Urinary bladder (tissue), 4 donors: ENCODE measurements around the gene KIAA1755. TPM values are rescaled to one million over a fixed set of nuclear protein-coding genes. Genes with fewer than 3 reads are reported as not detected.

Experiments
- DNase-seq: peaks from one replicate; pipeline ENCODE4 v3.0.0-alpha.2; 2015; ENCODE audit errors: extremely low spot score
- H3K27ac ChIP-seq: one replicate; pipeline ENCODE4 v1.5.1; 2013; ENCODE audit warnings: low read depth, mild to moderate bottlenecking, moderate library complexity
- H3K36me3 ChIP-seq: one replicate; pipeline ENCODE4 v1.6.1; 2013; ENCODE audit warnings: mild to moderate bottlenecking, moderate library complexity; ENCODE audit not compliant: insufficient read depth
- H3K4me1 ChIP-seq: one replicate; pipeline ENCODE4 v1.6.1; 2013; ENCODE audit warnings: mild to moderate bottlenecking, moderate library complexity; ENCODE audit not compliant: insufficient read depth
- H3K4me3 ChIP-seq: one replicate; pipeline ENCODE4 v1.5.1; 2013; ENCODE audit warnings: low read depth, low read length
- WGBS: extraction: QIAGEN DNeasy Blood & Tissue Kit; methylation state at CpG from one replicate; pipeline ENCODE4 v1.1.7; 2013; 5-methylcytosine and 5-hydroxymethylcytosine counted together
- polyA plus RNA-seq: library from polyadenylated mRNA; stranded (reverse); fragments of 200-250 nt; gene quantifications from one replicate; pipeline ENCODE4 v1.2.3, GENCODE V29; 2013
- total RNA-seq: library from RNA; depleted of rRNA; stranded (reverse); fragments of >200 nt; gene quantifications from one replicate; pipeline ENCODE4 v1.2.3, GENCODE V29; 2014
- donor health status: healthy with polysubstance abuse.
- donor health status: healthy.

Gene KIAA1755
- total and polyA plus RNA-seq, 2 donors: 6.1 to 6.8 TPM

DNA sequence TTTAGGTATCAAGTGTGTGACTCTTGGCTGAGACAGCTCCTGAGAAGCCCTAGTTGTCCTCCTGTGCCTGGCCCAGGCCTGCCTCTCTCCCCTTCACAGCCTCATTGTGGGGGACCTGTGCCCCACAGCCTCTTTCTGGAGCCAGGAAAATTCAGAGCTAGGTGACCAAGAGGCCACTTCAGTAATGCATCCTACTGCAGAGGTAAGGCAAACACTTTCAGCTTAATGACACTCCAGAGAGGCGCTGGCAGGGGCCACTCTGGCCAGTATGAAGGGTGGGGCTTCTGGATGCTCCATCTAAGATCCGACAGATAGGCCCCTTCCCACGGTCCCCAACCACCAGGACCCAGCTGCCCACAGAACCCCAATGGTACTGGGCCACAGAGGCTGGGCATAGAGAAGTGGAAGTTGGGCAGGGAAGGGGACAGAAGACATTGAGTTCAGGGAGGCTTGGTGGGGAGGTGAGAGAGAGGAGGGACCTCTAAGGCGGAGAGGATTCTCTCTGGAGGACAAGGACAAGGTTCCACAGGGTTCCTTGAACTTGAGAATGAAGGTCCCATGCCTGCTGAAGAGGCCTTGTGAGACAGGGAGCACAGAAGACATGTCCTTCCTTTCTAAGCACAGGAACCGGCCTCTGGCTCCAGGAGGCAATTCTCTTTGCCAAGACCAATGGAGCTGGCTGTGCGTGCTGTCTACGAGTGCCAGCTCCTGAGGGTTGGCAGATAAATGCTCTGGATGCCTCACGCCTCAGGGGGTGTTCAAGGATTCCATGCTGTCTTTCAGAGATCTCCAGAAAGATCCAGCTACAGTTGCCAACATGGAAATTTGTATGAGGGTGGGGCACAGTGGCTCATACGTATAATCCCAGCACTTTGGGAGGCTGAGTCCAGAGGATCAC lies 49.1 kb downstream of the KIAA1755 start:
- Histone ChIP-seq H3K27ac (no peak overlapping the region), H3K4me3 (no peak overlapping the region), H3K36me3 (no peaks in the 10 kb centered on the region), H3K4me1 (no peaks in the 10 kb centered on the region)
- WGBS: 72% methylated on average over 9 of the region's 9 CpGs
- no peak for DNase-seq

DNA sequence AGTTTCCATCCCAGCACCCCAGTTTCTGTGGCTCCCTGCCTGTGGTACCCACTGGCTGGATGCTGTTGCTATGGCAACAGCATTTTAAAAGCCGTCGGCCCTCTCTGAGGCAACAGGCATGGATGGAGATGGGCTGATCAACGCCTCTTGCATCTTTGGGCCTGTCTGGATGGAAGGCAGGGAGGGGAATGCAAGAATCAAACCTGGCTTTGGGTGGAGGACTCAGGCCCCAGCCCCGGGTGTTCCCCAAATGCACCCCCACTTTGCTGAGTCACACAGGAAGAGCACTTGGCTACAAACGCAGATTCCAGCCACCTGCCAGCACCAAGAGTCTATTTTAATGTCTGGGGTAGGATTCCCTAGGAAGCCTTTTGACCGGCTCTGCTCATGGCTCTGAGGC lies 49.8 kb downstream of the KIAA1755 start:
- Histone ChIP-seq H3K4me1 (no peaks in the 10 kb centered on the region), H3K4me3 (no peak overlapping the region), H3K27ac (no peak overlapping the region), H3K36me3 (no peaks in the 10 kb centered on the region)
- no peak for DNase-seq
- 65% methylated on average over 6 of the region's 6 CpGs for WGBS

- Histone ChIP-seq H3K4me1 (no peaks in the 10 kb centered on the region), H3K4me3 (no peak overlapping the region), H3K27ac (no peak overlapping the region), H3K36me3 (no peaks in the 10 kb centered on the region)
- DNase-seq: no peak
- WGBS: 95% methylated on average over 3 of the region's 3 CpGs
Measured at GRCh38 chr20:38209736-38210405, 50.7 kb downstream of the KIAA1755 start.

DNA sequence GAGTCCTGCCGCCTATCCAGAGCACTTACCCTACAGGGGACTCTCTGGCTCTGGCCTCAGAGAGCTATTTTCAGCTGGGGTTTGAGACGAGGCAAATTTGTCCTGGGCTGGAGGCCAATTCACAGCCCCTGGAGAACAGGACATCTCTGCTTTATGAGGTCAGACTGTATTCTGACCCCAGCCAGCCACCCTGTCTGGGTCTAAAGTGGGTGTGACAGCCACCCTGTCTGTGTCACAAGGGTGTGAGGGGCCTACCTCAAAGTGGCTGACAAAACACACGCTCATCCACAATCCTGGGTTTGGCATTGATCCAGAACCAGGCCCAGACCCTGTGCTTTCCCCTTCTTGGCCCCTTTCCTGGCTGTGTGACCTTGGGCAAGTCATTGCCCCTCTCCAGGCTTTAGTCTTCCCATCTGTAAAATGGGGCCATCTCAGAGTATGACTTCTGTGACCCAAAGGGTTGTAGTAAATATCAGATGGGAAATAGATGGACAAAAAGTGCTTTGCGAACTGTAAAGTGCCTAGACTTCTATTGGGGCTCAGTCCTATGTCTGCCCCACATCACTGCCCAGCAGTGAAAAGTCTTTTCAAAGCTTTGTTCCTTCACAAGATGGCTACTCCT lies 51.4 kb downstream of the KIAA1755 start:
- Histone ChIP-seq H3K4me3 (no peak overlapping the region), H3K27ac (no peak overlapping the region), H3K36me3 (no peaks in the 10 kb centered on the region), H3K4me1 (no peaks in the 10 kb centered on the region)
- WGBS: 60% methylated on average over 4 of the region's 4 CpGs
- DNase-seq: no peak

DNA sequence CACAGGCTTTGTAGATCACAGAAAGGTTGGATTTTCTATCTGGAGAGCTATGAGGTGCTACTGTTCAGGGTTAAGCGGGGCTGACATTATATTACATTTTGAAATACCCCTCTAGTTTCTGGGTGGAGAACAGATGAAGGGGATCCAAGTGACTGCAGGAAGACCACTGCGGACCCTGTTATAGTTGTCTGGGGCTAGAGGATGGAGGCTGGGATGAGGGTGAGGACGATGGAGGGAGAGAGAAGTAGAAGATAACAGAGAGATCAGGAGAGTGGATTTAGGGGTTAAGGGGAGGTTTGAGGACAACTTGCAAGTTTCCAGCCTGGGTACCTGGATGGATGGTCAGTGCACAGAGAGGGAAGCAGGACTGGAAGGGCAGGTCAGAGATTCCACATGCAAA lies 52.0 kb downstream of the KIAA1755 start:
- no peak for DNase-seq
- Histone ChIP-seq H3K4me1 (no peaks in the 10 kb centered on the region), H3K27ac (no peak overlapping the region), H3K36me3 (no peaks in the 10 kb centered on the region), H3K4me3 (no peak overlapping the region)
- WGBS: 95% methylated on average over 3 of the region's 3 CpGs

- Histone ChIP-seq H3K4me1 (no peaks in the 10 kb centered on the region), H3K27ac (no peak overlapping the region), H3K4me3 (no peak overlapping the region), H3K36me3 (no peaks in the 10 kb centered on the region)
- DNase-seq: no peak
- WGBS: 87% methylated on average over 1 of the region's 1 CpG
Measured at GRCh38 chr20:38208088-38208487, 52.4 kb downstream of the KIAA1755 start.

DNA sequence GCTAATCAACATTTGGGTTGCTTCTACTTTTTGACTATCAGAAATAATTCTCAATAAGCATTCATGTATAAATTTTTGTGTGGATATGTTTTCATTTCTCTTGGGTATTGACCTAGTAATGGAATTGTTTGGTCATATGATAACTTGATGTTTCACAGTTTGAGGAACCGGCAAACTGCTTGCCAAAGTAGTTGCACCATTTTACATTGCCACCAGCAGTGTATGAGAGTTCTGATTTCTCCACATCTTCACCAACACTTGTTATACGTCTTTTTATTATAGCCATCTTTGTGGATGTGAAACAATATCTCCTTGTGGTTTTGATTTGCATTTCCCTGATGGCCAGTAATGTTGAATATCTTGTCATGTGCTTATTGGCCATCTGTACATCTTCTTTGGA lies 52.9 kb downstream of the KIAA1755 start:
- no peak for DNase-seq
- WGBS: 63% methylated on average over 2 of the region's 2 CpGs
- H3K4me1 ChIP-seq: no peaks in the 10 kb centered on the region
- no peak overlapping the region for H3K4me3 ChIP-seq
- H3K27ac ChIP-seq: no peak overlapping the region
- no peaks in the 10 kb centered on the region for H3K36me3 ChIP-seq

DNA sequence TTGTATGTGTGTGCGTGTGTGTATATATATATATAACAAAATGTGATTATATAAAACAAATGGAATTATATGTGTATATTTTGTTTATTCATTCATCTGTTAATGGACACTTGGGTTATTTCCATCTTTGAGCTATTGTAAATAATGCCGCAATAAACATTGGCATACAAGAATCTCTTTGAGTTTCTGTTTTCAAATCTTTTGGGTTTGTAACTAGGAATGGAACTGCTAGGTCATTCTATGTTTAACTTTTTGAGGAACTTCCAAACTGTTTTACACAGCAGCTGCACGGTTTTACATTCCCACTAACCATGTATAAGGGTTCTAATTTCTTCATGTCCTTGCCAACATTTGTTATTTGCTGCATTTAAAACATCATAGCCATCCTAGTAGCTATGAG lies 55.5 kb downstream of the KIAA1755 start:
- no peaks in the 10 kb centered on the region for H3K36me3 ChIP-seq
- DNase-seq: no peak
- H3K4me3 ChIP-seq: no peak overlapping the region
- H3K27ac ChIP-seq: no peak overlapping the region
- WGBS: 41% methylated on average over 3 of the region's 3 CpGs
- no peaks in the 10 kb centered on the region for H3K4me1 ChIP-seq

- H3K4me1 ChIP-seq: no peaks in the 10 kb centered on the region
- H3K4me3 ChIP-seq: no peak overlapping the region
- no peak for DNase-seq
- 76% methylated on average over 2 of the region's 2 CpGs for WGBS
- H3K36me3 ChIP-seq: no peaks in the 10 kb centered on the region
- no peak overlapping the region for H3K27ac ChIP-seq
Measured at GRCh38 chr20:38203981-38204357, 56.6 kb downstream of the KIAA1755 start.

DNA sequence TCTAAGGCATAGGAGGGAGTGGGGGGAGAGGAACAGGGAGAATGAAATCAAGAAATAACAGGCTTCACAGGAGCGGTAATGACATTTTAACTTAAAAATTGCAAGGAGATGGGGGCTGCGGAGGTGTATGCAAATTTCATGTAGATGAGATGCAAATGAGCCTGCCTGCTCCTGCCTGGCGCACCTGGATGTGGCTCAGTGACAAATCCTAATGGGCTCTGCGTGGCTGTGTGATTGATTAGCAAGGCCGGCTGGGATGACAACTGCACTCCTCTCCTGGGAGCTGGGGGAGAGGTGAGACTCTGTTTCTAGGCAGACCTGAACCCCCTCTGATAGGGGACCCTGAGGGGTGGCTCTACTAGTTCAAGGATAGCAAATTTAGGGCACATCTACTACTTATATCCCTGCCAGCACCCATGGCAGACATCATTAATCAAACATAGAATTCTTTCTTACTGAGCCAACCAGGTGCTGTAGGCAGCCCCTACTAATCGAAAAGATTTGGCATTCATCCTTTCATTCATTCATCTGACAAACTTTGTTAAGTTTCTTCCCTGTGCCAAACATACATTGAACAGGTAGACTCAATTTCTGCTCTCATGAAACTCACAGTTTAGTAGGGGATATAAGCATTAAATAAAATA lies 57.1 kb downstream of the KIAA1755 start:
- H3K4me3 ChIP-seq: no peak overlapping the region
- H3K4me1 ChIP-seq: no peaks in the 10 kb centered on the region
- 86% methylated on average over 6 of the region's 6 CpGs for WGBS
- H3K27ac ChIP-seq: no peak overlapping the region
- DNase-seq: no peak
- H3K36me3 ChIP-seq: no peaks in the 10 kb centered on the region

DNA sequence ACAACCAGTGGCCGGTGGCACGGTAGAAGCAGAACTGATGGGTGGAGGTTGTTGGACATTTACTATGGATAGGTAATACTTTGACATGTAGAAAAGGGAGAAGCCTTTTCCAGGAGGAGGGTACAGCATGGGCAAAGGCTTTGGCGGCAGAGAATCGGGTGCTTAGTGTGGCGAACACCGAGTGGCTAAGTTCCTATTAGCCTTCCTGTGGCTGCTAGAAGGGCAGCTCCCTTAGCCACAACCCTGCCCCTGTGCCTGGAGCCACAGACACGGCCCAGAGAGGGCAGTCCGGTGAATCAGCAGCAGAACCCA lies 57.6 kb downstream of the KIAA1755 start:
- Histone ChIP-seq H3K4me1 (no peaks in the 10 kb centered on the region), H3K36me3 (no peaks in the 10 kb centered on the region), H3K4me3 (no peak overlapping the region), H3K27ac (no peak overlapping the region)
- WGBS: 92% methylated on average over 8 of the region's 8 CpGs
- DNase-seq: no peak

DNA sequence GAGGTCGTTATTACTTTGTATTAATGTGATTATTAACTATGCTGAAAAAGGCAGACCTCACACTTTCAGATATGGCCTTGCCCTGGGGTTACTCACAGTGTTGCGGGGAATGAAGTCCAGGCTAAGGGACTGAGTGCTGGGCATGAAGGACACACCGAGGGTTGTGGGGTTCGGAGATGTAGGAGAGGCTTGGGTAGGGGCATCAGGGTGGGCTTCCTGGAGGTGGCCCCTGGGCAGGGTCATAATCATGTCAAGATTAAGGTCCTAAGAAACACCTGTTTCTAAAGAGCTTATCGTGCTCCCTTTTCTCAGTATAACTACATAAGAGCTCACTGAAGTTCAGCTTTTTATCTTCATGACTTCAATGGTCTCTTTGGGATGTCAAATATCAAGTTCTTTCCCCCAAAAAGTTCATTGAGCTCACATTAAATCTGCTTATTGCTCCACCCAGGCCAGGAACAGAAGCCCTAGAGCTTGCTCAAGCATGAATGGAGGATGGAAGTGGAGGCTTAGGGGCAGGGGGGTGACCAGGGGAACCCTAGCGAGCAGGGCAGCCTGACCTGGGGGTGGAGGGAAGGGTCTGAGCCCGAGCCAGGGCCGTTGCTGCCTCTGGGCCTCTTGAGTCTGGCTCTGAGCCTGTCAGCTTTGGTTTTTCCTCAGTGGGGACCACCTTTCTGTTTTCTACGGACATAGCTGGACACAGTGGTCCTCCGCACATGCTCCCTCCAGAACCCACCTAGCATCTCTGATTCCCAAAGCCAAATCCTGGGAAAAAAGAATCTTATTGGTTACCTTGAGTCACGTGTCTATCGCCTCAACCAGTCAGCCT lies 58.2 kb downstream of the KIAA1755 start:
- Histone ChIP-seq H3K4me1 (no peaks in the 10 kb centered on the region), H3K36me3 (no peaks in the 10 kb centered on the region), H3K27ac (no peak overlapping the region), H3K4me3 (no peak overlapping the region)
- 88% methylated on average over 12 of the region's 12 CpGs for WGBS
- no peak for DNase-seq

DNA sequence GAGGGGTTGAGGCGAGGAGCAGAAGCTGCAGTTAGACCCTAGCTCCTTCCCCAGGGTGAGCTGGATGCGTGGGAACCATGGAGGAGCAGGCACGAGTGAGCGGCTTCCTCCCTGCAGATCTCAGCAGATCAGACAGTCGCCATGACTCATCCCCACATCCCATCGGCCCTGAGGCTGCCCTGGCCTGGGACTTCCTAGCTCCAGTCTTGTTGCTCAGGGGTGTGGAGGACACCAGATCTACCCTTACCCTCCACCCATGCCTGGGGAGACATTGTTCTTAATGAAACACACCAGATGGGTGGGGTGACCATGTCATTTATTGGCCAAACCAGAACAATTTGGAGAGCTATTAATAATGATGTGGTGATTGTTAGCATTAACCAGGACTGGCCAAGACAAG lies 59.2 kb downstream of the KIAA1755 start:
- no peak for DNase-seq
- H3K27ac ChIP-seq: no peak overlapping the region
- no peaks in the 10 kb centered on the region for H3K4me1 ChIP-seq
- 77% methylated on average over 6 of the region's 6 CpGs for WGBS
- no peaks in the 10 kb centered on the region for H3K36me3 ChIP-seq
- no peak overlapping the region for H3K4me3 ChIP-seq
